HG02870 (cell line): ENCODE measurements around the gene ZNF669.

Source experiments
- ATAC-seq: cut with Tn5 transposase; IDR thresholded peaks from one replicate; pipeline ENCODE4 v1.9.1; 2021; ENCODE audit warnings: mild to moderate bottlenecking, moderate library complexity; ENCODE audit not compliant: unreplicated experiment

ZNF669 gene

GRCh38 chr1:247077213-247077612 lies 26.9 kb downstream of the ZNF669 start:
- ATAC-seq: no peak

GRCh38 chr1:247070645-247071044 lies 33.5 kb downstream of the ZNF669 start:
- no peak for ATAC-seq

GRCh38 chr1:247064304-247064703 lies 39.9 kb downstream of the ZNF669 start:
- no peak for ATAC-seq

GRCh38 chr1:247060771-247061170 lies 43.4 kb downstream of the ZNF669 start:
- no peak for ATAC-seq

GRCh38 chr1:247056071-247056470 lies 48.1 kb downstream of the ZNF669 start:
- ATAC-seq: no peak

GRCh38 chr1:247054992-247055415 lies 49.2 kb downstream of the ZNF669 start:
- ATAC-seq: no peak
